Neural progenitor cell (in vitro differentiated cells): ENCODE results near the gene NGFR. TPM values are rescaled to one million over a fixed set of nuclear protein-coding genes. Genes with fewer than 3 reads are reported as not detected.

Source experiments
- DNase-seq: peaks from one replicate; pipeline ENCODE4 v3.0.0-alpha.2; 2016; ENCODE audit warnings: low spot score
- H2AFZ ChIP-seq: fragments of 200-600 bp; sonication (generic); replicated peaks from 2 replicates; pipeline ENCODE4 v1.6.1; 2016; ENCODE audit warnings: antibody characterized with exemption
- H3F3A ChIP-seq: fragments of 200-600 bp; sonication (generic); 2 replicates; pipeline ENCODE4 v1.6.1; 2016; ENCODE audit warnings: antibody characterized with exemption, low read depth
- H3K27ac ChIP-seq: fragments of 200-600 bp; sonication (generic); 2 replicates; pipeline ENCODE4 v1.5.1; 2016; ENCODE audit warnings: mild to moderate bottlenecking
- H3K27me3 ChIP-seq: fragments of 200-600 bp; sonication (generic); 2 replicates; pipeline ENCODE4 v1.6.1; 2016; ENCODE audit warnings: mild to moderate bottlenecking, moderate library complexity
- H3K36me3 ChIP-seq: fragments of 200-600 bp; sonication (generic); 2 replicates; pipeline ENCODE4 v1.5.1; 2016
- H3K4me1 ChIP-seq: fragments of 200-600 bp; sonication (generic); 2 replicates; pipeline ENCODE4 v1.6.1; 2016; ENCODE audit warnings: mixed run types
- H3K4me2 ChIP-seq: fragments of 200-600 bp; sonication (generic); 2 replicates; pipeline ENCODE4 v1.6.1; 2016
- H3K4me3 ChIP-seq: fragments of 200-600 bp; sonication (generic); 2 replicates; pipeline ENCODE4 v1.5.1; 2016
- H3K79me2 ChIP-seq: fragments of 200-600 bp; sonication (generic); 2 replicates; pipeline ENCODE4 v1.6.1; 2016; ENCODE audit warnings: low read depth
- H3K9ac ChIP-seq: fragments of 200-600 bp; sonication (generic); 2 replicates; pipeline ENCODE4 v1.6.1; 2016
- H3K9me3 ChIP-seq: fragments of 200-600 bp; sonication (generic); 2 replicates; pipeline ENCODE4 v1.5.1; 2016; ENCODE audit warnings: low read depth
- H4K20me1 ChIP-seq: fragments of 200-600 bp; sonication (generic); 2 replicates; pipeline ENCODE4 v1.6.1; 2016; ENCODE audit warnings: low read depth
- H3K27ac Mint-ChIP-seq: 3 replicates; pipeline ENCODE4 v1.8.0; 2021; ENCODE audit warnings: mixed read lengths
- H3K27me3 Mint-ChIP-seq: 2 replicates; pipeline ENCODE4 v1.8.0; 2022; ENCODE audit warnings: low read depth, mild to moderate bottlenecking, inconsistent platforms, moderate library complexity, mixed read lengths; ENCODE audit not compliant: insufficient read depth
- H3K36me3 Mint-ChIP-seq: 3 replicates; pipeline ENCODE4 v1.8.0; 2021; ENCODE audit warnings: mixed read lengths
- H3K4me1 Mint-ChIP-seq: 3 replicates; pipeline ENCODE4 v1.8.0; 2021; ENCODE audit warnings: mixed read lengths
- H3K4me3 Mint-ChIP-seq: 3 replicates; pipeline ENCODE4 v1.8.0; 2021; ENCODE audit warnings: mild to moderate bottlenecking, moderate library complexity, mixed read lengths
- H3K9me3 Mint-ChIP-seq: 3 replicates; pipeline ENCODE4 v1.8.0; 2020; ENCODE audit warnings: mixed read lengths
- EZH2 ChIP-seq: fragments of 200-600 bp; sonication (generic); IDR thresholded peaks from 2 replicates; pipeline ENCODE4 v1.6.1; 2017; ENCODE audit warnings: antibody characterized with exemption, mild to moderate bottlenecking, moderate library complexity
- EZH2phosphoT487 ChIP-seq: fragments of 200-600 bp; sonication (generic); IDR thresholded peaks from 2 replicates; pipeline ENCODE4 v1.6.1; 2017; ENCODE audit warnings: antibody characterized with exemption
- total RNA-seq: library from RNA; depleted of rRNA; stranded (reverse); fragments of >200 nt; gene quantifications from 2 replicates; pipeline ENCODE4 v1.2.3, GENCODE V29; 2015; ENCODE audit warnings: low replicate concordance
- TF ChIP-seq, protein P1 (sequence below): fragments of 200-600 bp; sonication (generic); IDR thresholded peaks from 2 replicates; pipeline ENCODE4 v1.5.1; 2017; ENCODE audit warnings: antibody characterized with exemption, mild to moderate bottlenecking

NGFR gene
- total RNA-seq, 1 donor from 2014 or later = 6.6 TPM

DNA sequence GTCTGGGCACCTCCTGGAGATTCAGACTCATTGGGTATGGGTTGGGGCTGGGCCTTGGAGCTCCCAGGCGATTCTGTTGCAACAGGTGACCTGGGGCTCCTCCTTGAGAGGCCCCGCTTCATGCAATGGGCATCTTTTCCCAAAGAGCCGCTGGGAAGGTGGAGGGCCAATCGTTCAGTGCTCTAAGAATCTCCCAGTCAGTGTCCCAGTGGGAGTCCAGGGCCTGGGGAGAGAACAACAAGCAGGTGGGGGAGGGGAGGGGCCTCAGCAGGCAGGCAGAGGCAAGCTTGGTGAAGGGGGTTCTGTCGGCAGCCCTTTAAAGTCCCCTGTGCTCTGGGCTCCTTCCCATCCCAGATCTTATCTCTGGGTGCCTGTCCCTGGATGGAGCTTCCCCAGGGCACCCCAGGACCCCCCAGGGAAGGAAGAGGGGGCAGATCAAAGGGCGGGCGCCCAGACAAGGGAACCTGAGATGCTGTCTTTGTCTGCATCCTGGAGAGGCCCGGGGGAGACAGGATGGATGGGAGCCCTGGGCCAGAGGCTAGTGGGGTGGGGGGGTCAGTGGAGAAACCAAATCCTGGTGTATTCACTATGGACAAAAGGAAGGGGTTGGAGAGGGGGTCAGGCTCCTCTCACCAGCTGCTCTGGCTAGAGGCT, 50.0 kb downstream of the NGFR start:
- Mint-ChIP-seq H3K4me1 (peaks cover 4% of the 10 kb centered on the region), H3K36me3 (no peaks in the 10 kb centered on the region), H3K27me3 (peaks cover 14% of the 10 kb centered on the region), H3K4me3 (no peak overlapping the region), H3K27ac (no peak overlapping the region), H3K9me3 (no peaks in the 10 kb centered on the region)
- Histone ChIP-seq H3K27ac (no peak overlapping the region), H2AFZ (no peak overlapping the region), H3K4me1 (peaks cover 38% of the 10 kb centered on the region), H4K20me1 (no peaks in the 10 kb centered on the region), H3K79me2 (no peaks in the 10 kb centered on the region), H3K4me2 (peak overlapping the region; percentile 45), H3K36me3 (no peaks in the 10 kb centered on the region), H3F3A (peaks cover 13% of the 10 kb centered on the region), H3K27me3 (no peaks in the 10 kb centered on the region), H3K4me3 (no peak overlapping the region), H3K9ac (no peak overlapping the region), H3K9me3 (no peaks in the 10 kb centered on the region)
- TF ChIP-seq, protein P1, sequence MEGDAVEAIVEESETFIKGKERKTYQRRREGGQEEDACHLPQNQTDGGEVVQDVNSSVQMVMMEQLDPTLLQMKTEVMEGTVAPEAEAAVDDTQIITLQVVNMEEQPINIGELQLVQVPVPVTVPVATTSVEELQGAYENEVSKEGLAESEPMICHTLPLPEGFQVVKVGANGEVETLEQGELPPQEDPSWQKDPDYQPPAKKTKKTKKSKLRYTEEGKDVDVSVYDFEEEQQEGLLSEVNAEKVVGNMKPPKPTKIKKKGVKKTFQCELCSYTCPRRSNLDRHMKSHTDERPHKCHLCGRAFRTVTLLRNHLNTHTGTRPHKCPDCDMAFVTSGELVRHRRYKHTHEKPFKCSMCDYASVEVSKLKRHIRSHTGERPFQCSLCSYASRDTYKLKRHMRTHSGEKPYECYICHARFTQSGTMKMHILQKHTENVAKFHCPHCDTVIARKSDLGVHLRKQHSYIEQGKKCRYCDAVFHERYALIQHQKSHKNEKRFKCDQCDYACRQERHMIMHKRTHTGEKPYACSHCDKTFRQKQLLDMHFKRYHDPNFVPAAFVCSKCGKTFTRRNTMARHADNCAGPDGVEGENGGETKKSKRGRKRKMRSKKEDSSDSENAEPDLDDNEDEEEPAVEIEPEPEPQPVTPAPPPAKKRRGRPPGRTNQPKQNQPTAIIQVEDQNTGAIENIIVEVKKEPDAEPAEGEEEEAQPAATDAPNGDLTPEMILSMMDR = no peak
- TF ChIP-seq EZH2phosphoT487 = no peak
- DNase-seq = no peak

DNA sequence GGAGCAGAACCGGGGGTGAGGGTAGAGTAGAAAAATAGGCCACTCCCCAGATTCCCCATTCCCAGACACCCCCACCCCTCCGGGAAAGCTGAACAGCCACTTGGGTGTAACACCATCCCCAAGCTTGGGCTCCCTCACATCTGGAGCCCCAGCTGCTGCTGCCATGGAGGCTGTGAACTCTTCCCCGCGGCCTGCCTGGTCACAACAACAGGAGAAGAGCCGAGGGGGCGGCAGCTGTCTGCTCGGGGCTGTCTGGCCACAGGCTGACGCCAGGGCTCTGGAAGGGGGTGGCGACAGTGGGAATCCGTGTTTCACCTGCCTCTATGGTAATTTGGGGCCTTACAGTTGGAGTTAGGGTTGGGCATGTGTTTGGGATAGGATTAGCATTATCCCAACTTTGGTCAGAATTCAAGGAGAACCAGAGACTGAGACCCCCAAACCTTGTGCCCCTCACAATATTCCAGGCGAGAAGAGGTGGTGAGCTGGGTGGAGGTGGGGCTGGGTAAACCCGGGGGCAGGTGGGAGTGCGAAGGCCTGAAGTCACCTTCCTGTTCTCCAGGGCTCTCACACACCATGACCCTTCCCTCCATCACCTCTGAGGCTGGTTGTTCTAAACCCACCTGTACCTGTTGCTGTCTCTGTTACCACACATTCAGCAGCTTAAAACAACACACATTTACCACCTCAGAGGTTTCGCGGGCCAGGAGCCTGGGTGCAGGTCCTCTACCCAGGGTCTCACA, 50.9 kb downstream of the NGFR start:
- peaks cover 13% of the 10 kb centered on the region for H3F3A ChIP-seq
- no peaks in the 10 kb centered on the region for H3K36me3 Mint-ChIP-seq
- no peak overlapping the region for H3K27ac Mint-ChIP-seq
- no peak overlapping the region for H2AFZ ChIP-seq
- H3K9me3 ChIP-seq = no peaks in the 10 kb centered on the region
- no peaks in the 10 kb centered on the region for H3K79me2 ChIP-seq
- H3K9ac ChIP-seq = no peak overlapping the region
- H3K4me2 ChIP-seq = peak overlapping the region; percentile 45
- H3K27me3 Mint-ChIP-seq = peaks cover 10% of the 10 kb centered on the region
- no peak overlapping the region for H3K4me3 ChIP-seq
- no peaks in the 10 kb centered on the region for H3K27me3 ChIP-seq
- no peak overlapping the region for H3K27ac ChIP-seq
- DNase-seq = no peak
- no peak overlapping the region for H3K4me3 Mint-ChIP-seq
- H3K9me3 Mint-ChIP-seq = no peaks in the 10 kb centered on the region
- peaks cover 4% of the 10 kb centered on the region for H3K4me1 Mint-ChIP-seq
- H3K36me3 ChIP-seq = no peaks in the 10 kb centered on the region
- H4K20me1 ChIP-seq = no peaks in the 10 kb centered on the region
- TF ChIP-seq EZH2phosphoT487 = no peak
- TF ChIP-seq EZH2 = no peak
- TF ChIP-seq, protein P1 = no peak
- peaks cover 38% of the 10 kb centered on the region for H3K4me1 ChIP-seq

DNA sequence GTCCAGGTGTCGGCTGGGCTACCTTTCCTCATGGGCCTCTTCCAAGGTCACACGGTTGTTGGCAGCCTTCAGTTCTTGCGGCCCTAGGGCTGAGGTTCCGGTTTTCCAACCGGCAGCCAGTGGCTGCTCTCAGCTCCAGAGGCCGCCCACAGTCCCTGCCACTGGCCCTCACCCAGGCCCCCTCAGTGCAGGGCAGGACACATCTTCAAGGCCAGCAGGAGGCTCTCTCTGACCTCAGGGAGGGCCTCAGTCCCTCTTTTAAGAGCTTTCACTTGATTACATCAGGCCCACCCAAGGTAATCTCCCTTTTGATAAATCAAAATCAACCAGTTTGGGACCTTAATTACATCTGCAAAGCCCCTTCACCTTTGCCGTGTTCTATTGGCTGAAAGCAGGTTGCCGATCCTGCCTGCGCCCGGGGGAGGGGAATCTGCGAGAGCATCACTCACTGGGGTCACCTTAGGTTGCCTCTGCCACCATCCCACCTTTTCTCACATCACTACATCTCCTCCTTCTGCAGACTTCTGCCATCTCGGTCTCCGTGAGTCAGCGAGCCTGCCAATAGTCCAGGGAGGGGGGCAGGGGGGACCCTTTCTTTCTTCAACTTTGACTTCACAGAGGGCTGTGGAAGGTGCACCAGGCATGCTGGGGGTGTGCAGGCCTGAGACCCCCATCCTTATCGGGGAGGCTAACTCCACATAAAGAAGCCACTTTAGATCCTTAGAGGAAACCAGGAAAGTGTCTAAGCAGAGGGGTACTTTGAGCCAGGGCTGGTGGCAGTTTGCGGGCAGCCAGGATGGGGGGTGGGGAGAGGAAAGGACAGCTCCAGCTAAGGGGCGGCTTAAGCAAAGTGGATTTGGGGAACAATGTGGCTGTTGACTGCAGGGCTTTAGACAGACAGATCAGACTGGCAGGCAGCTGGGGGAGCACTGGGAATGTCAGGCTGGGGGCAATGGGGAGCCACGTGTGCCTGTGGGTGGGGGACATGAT, 51.7 kb downstream of the NGFR start:
- Histone ChIP-seq H3K79me2 (no peaks in the 10 kb centered on the region), H3K9ac (no peak overlapping the region), H4K20me1 (no peaks in the 10 kb centered on the region), H3K36me3 (no peaks in the 10 kb centered on the region), H2AFZ (no peak overlapping the region), H3K27me3 (no peaks in the 10 kb centered on the region), H3K9me3 (no peaks in the 10 kb centered on the region), H3K4me1 (peaks cover 38% of the 10 kb centered on the region), H3K27ac (no peak overlapping the region), H3K4me2 (peak overlapping the region; percentile 74), H3F3A (peaks cover 13% of the 10 kb centered on the region), H3K4me3 (no peak overlapping the region)
- Mint-ChIP-seq H3K9me3 (no peaks in the 10 kb centered on the region), H3K4me1 (peaks cover 7% of the 10 kb centered on the region), H3K27me3 (peaks cover 15% of the 10 kb centered on the region), H3K27ac (peak overlapping the region; percentile 29), H3K36me3 (no peaks in the 10 kb centered on the region), H3K4me3 (peak overlapping the region; percentile 13)
- TF ChIP-seq EZH2 (no peak), EZH2phosphoT487 (no peak)
- TF ChIP-seq, protein P1 = no peak
- peak; percentile 81 for DNase-seq
